HG03095 (cell line): ENCODE measurements around the gene HAUS8.

Experiments
- ATAC-seq: cut with Tn5 transposase; IDR thresholded peaks from one replicate; pipeline ENCODE4 v1.9.1; 2021; ENCODE audit warnings: moderate library complexity; ENCODE audit not compliant: unreplicated experiment

The HAUS8 gene

DNA sequence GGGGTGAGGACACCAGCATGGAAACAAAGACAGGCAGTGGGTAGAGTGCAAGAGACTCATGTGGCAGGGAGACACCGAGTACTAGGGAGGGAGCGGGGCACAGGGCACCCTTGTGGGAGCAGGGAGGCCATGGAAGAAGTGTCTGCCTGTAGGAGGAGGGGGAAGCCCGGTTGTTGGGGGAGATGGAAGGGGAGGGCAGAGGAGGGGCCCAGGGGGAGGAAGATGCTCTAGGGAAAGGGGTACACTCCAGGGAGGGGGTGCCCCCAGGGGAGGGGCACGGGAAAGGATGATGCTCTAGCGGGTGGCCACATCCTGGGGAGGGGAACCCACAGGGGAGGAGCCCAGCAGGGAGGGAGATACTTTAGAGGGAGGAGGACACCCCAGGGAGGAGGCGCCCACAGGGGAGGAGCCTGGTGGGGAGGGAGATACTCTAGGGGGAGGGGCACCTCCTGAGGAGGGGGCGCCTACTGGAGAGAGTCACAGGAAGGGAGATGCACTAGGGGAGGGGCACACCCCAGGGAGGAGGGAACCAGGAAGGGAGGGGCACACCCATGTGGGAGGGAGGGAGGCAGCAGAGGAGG lies 73.6 kb downstream of the HAUS8 start:
- no peak for ATAC-seq
